Measurements from ENCODE around the gene IFITM2.
"Not testable (repeated sequence)": the region's sequence is repeated elsewhere in the genome, so short reads cannot be mapped to it uniquely, and the experiment has no call there.

IFITM2 gene

DNA sequence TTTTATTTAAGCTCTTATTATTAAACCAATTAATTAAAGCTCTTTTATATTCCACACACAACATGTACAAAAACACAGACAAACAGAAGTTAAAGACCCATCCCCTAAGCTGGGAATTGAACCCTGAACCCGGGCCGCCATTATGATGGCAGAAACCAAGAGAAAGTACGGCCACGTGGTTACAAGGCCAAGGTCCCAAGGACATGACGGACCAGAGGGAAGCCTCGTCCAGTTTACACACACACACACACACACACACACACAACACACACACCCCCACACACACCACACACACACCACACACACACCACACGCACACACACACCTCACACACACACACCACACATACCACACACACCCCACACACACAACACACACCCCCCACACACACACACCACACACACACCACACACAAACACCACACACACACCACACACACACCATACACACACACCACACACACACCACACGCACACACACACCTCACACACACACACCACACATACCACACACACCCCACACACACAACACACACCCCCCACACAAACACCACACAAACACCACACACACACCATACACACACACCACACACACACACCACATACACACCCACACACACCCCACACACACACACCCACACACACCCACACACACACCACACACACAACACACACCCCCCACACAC is 41.8 kb downstream of the IFITM2 start:
- DNase-seq = not testable (repeated sequence)

DNA sequence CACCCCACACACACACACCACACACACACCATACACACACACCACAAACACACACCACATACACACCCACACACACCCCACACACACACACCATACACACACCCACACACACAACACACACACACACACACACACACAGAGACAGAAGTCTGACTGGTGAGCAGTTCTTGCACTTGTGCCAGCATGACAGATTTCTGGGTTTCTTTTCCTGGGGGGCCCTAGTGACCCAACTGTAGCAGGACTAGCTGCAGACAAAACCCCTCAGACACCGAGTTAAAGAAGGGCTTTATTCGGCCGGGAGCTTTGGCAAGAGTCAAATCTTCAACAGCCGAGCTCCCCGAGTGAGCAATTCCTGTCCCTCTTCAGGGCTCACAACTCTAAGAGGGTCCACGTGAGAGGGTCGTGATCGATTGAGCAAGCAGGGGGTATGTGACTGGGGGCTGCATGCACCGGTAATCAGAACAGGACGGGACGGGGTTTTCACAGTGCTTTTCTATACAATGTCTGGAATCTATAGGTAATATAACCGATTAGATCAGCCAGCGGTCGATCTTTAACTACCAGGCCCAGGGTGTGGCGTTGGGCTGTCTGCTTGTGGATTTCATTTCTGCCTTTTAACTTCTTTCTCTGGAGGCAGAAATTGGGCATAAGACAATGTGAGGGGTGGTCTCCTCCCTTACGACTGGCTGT is 42.6 kb downstream of the IFITM2 start:
- DNase-seq = not testable (repeated sequence)

- no peak for DNase-seq
Observed at GRCh38 chr11:350723-351255, 43.2 kb downstream of the IFITM2 start.

DNA sequence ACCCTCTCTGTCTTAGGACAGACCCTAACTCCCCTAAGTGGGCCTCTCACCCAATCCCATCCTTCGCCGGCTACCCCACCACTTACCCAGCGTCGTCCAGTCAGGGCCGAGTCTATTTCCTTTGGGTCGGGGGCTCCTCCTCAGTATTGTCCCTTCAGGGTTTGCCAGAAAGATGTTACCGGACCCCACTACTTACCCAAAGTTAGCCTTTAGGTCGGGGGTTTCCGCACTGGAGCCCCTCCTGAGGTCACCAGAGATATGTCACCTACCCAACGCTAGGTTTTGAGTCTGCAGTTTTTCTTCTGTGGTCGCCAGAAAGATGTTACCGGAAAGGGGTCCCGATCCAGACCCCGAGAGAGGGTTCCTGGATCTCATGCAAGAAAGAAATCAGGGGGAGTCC is 43.8 kb downstream of the IFITM2 start:
- DNase-seq = no peak

DNA sequence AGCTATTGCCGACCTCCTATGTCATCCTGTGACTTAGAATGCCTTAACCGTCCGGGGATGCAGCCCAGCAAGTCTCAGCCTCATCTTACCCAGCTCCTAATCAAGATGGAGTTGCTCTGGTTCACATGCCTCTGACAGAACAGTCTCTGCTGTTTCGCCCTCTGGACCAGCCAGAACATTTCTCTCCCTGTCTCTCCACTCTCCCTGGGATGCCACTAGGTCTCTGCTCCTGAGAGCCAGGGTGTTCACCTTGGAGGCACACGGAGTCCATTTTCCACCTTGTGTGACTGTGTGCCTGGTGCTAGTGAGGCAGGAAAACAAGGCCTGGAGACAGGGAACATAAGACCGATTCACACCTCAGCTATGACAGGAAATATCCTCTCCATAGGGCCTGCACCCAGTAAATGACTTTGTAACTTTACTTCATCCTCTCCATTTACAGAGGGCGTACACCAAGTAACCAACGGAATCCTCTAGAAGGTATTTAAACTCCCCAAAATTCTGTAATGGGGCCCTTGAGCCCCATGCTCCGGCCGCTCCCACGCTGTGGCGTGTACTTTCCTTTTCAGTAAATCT is 44.9 kb downstream of the IFITM2 start:
- no peak for DNase-seq

DNA sequence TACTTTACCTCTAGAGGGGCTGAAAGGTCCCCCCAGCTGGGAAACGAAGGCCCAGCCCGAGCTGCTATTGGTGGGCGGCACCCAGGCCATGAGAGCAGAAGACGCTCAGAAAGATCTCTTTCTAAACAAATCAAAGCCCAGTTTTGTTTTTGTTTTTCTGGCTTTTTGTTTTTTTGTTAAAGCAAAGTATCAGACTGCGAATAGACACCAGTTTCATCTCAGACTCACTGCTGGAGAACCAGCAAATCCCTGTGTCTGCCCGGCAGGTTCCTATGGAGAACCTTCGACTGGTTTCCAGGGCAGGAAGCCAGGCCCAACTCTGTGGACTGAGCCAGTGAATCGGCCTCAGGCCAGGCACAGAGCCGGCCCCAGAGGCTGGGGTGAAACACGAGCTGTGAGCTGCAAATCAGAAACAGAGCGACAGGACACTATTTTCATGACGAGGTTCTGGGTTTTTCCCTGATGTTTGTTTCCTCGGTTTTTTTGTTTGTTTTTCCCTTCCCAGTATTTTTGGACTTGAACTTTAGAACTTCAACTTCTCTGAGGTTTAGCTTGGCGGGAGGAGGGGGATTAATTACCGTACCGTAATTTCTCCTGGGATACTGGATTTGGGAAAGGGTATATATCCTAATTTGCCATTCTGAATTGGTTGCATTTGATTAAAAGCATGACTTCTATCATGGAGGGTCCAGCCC is 45.7 kb downstream of the IFITM2 start:
- no peak for DNase-seq

GRCh38 chr11:355581-356458 is 48.2 kb downstream of the IFITM2 start:
- DNase-seq = no peak

DNA sequence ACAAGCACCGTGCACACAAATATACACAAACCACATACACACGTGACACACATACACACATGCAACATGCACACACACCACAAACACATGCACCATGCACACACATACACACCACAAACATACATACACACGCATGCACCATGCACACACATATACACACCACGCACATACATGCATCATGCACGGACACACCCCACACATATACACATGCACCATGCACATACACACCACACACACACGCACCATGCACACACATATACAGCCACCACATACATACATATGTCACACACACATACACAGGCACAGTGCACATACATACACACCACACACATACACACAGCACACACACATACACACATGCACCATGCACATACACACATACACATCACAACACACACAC is 49.0 kb downstream of the IFITM2 start:
- no peak for DNase-seq

DNA sequence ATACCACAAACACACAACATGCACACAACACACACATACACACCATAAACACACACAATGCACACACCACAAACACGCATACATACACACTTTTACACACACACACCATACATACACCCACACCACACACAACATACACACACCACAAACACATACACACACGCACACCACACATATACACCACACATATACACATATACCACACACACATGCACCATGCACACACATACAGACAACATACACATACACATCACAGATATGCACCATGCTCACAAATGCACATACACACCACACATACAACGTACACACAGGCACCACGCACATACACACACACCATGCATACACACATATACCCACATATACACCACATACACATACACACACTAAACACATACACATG is 50.0 kb downstream of the IFITM2 start:
- DNase-seq = no peak

DNA sequence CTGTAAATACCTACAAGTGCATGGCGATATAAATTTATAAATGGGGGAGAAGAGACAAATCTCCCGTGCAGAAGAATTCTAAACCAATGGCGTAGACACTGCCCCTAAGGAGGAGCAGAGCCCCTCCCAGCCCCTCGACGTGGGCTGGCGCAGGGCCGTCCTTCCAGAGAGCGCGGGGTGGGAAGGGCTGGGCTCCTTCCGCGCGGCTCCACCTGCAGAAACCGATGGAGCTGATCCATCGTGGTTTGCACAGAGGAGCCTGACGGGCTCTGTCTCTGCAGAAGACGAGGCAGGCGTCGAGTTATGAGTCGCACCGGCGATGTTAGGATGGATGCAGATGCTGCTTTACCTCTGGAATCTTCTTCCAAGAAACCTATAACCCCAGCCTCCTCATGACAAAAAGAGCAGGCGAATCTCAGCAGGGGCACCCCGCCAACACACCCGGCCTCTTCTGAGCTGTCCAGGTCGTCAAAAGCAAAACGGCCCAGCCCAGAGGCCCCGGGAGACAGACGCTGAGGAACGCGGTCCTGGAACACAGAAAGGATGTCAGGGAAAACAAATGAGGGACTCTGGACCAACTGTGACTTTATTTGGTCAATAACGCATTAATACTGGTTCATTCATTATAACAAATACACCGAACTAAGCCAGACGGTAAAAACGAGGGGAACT is 50.6 kb downstream of the IFITM2 start:
- DNase-seq = no peak

Data from SIG-M5 (cell line).